K562 (cell line): ENCODE results near the gene SHISA7. TPM values are rescaled to one million over a fixed set of nuclear protein-coding genes. Genes with fewer than 3 reads are reported as not detected.
A peak's percentile ranks its signal among the peaks of the same experiment; 100 is the strongest.

ENCODE experiments used
- ATAC-seq: fragments of 200-7000 bp; cut with Tn5 transposase; 3 replicates; pipeline ENCODE4 v1.9.1; 2020; ENCODE audit warnings: moderate library complexity
- BruUV-seq: library from RNA; stranded (reverse); fragments of 400-500 nt; replicated peaks from 2 replicates; lab custom pipeline; 2021; lab: Mats Ljungman, UMichigan
- CTCF ChIA-PET: fragments of 300-600 bp; formaldehyde crosslinking; extraction: SDS; loops from one replicate; lab custom pipeline; 2021; ENCODE audit warnings: low intra/inter-chr PET ratio; lab: Yijun Ruan, JAX
- POLR2A ChIA-PET: fragments of 300-600, 350-650 bp; sonication (Branson Sonifier 250); formaldehyde crosslinking; extraction: SDS; loops from one replicate; lab custom pipeline; 2021; ENCODE audit warnings: antibody characterized with exemption, inconsistent platforms; lab: Yijun Ruan, JAX
- DNase-seq, 4 experiments: peaks; one replicate each; pipeline versions ENCODE4 v3.0.0 to v3.0.0-alpha.2; 2011 to 2018; ENCODE audit warnings: low spot score in 3 of 4, mixed read lengths in 3 of 4; ENCODE audit errors: extremely low read depth in 1 of 4
- FAIRE-seq: peaks from 2 replicates; lab custom pipeline; 2011; peaks lifted over from hg19 to GRCh38; lab: Jason Lieb, UNC
- H2AFZ ChIP-seq: 2 replicates; pipeline ENCODE4 v1.6.0; 2011; ENCODE audit warnings: low read depth, low read length, control low read depth, inconsistent platforms
- H3K27ac ChIP-seq: fragments of 200-600 bp; 3 replicates; pipeline ENCODE4 v1.8.0; 2011; ENCODE audit warnings: low read depth, mild to moderate bottlenecking, control low read depth, inconsistent platforms, low read length, moderate library complexity, mixed read lengths; ENCODE audit errors: extremely low read depth
- H3K27me3 ChIP-seq, 2 experiments: fragments of 300-600 bp in 1 of 2; 2 replicates in 1 of 2; 3 replicates in 1 of 2; pipeline versions ENCODE4 v1.6.0 to v1.8.0; 2011; ENCODE audit warnings: inconsistent platforms in 2 of 2, low read length in 2 of 2, mild to moderate bottlenecking in 1 of 2, mixed read lengths in 1 of 2, moderate library complexity in 1 of 2; ENCODE audit not compliant: control insufficient read depth in 2 of 2, insufficient read depth in 2 of 2
- H3K36me3 ChIP-seq: fragments of 300-600 bp; 3 replicates; pipeline ENCODE4 v1.8.0; 2011; ENCODE audit warnings: mild to moderate bottlenecking, low read length, inconsistent platforms; ENCODE audit not compliant: control insufficient read depth, insufficient read depth
- H3K4me1 ChIP-seq, 2 experiments: fragments of 200-600 bp in 1 of 2; replicated peaks in 1 of 2; 2 replicates in 1 of 2; 3 replicates in 1 of 2; pipeline versions ENCODE4 v1.5.1 to v1.8.0; 2011; ENCODE audit warnings: inconsistent platforms in 2 of 2, low read length in 2 of 2, mild to moderate bottlenecking in 1 of 2, mixed read lengths in 1 of 2, moderate library complexity in 1 of 2; ENCODE audit not compliant: control insufficient read depth in 2 of 2, insufficient read depth in 2 of 2
- H3K4me2 ChIP-seq: 2 replicates; pipeline ENCODE4 v1.6.1; 2011; ENCODE audit warnings: low read length, control low read depth, inconsistent platforms, mixed read lengths; ENCODE audit not compliant: insufficient read depth
- H3K4me3 ChIP-seq: fragments of 200-600 bp; sonication (generic), shearing (Covaris generic); 2 replicates; pipeline ENCODE4 v1.5.1; 2016; ENCODE audit warnings: control low read depth, inconsistent platforms
- H3K79me2 ChIP-seq: fragments of 200-600 bp; 3 replicates; pipeline ENCODE4 v1.8.0; 2011; ENCODE audit warnings: low read length, inconsistent platforms; ENCODE audit not compliant: control insufficient read depth, insufficient read depth
- H3K9ac ChIP-seq, 2 experiments: 2 replicates each; pipeline versions ENCODE4 v1.6.0 to v1.6.1; 2011; ENCODE audit warnings: low read depth in 2 of 2, low read length in 2 of 2, control low read depth in 1 of 2, inconsistent platforms in 1 of 2, mild to moderate bottlenecking in 1 of 2, mixed read lengths in 1 of 2; ENCODE audit not compliant: insufficient read depth in 1 of 2
- H3K9me1 ChIP-seq: one replicate; pipeline ENCODE4 v1.6.0; 2011; ENCODE audit warnings: inconsistent platforms, mild to moderate bottlenecking, low read length, moderate library complexity; ENCODE audit not compliant: control insufficient read depth, insufficient read depth
- H3K9me3 ChIP-seq: replicated peaks from 2 replicates; pipeline ENCODE4 v1.5.1; 2011; ENCODE audit warnings: low read depth, low read length, inconsistent platforms; ENCODE audit not compliant: control insufficient read depth, insufficient read depth
- H4K20me1 ChIP-seq: replicated peaks from 2 replicates; pipeline ENCODE4 v1.6.1; 2011; ENCODE audit warnings: low read length, inconsistent platforms, mixed read lengths; ENCODE audit not compliant: control insufficient read depth, insufficient read depth
- CHD1 ChIP-seq: fragments of 200-600 bp; sonication (generic); IDR thresholded peaks from one replicate; pipeline ENCODE4 v1.6.1; 2012; ENCODE audit warnings: mild to moderate bottlenecking, moderate library complexity, low read length, inconsistent platforms
- POLR2G ChIP-seq: fragments of 200-400 bp; formaldehyde crosslinking; IDR thresholded peaks from 2 replicates; pipeline ENCODE4 v1.6.1; 2017; ENCODE audit warnings: low read depth, mild to moderate bottlenecking, antibody characterized with exemption, low read length, moderate library complexity
- PRDM10 ChIP-seq: fragments of 450-650 bp; IDR thresholded peaks from 2 replicates; pipeline ENCODE4 v1.6.1; 2018; ENCODE audit not compliant: partially characterized antibody
- RBFOX2 ChIP-seq: fragments of 200-400 bp; formaldehyde crosslinking; IDR thresholded peaks from 2 replicates; pipeline ENCODE4 v1.6.1; 2017; ENCODE audit warnings: low read depth, mild to moderate bottlenecking, low read length, moderate library complexity
- SUPT5H ChIP-seq: fragments of 450-650 bp; IDR thresholded peaks from 2 replicates; pipeline ENCODE4 v1.6.1; 2016
- ZBTB33 ChIP-seq: sonication (generic); formaldehyde crosslinking; IDR thresholded peaks from 2 replicates; pipeline ENCODE4 v1.8.1; 2023; ENCODE audit warnings: mild to moderate bottlenecking, missing genetic modification reagents
- WGBS: fragments of 100-300 bp; shearing (Covaris generic); methylation state at CpG from one replicate; pipeline ENCODE4 v1.1.6; 2016; ENCODE audit warnings: low coverage, mixed read lengths; ENCODE audit not compliant: insufficient coverage; ENCODE audit errors: missing lambda C conversion rate; 5-methylcytosine and 5-hydroxymethylcytosine counted together
- in situ Hi-C: fragments of 300-500 bp; cut with MboI; formaldehyde crosslinking; loops from 4 replicates; pipeline ENCODE4 v1.15.0; 2018; ENCODE audit warnings: inconsistent platforms, mixed read lengths
- intact Hi-C: fragments of 100-400 bp; cut with micrococcal nuclease; formaldehyde crosslinking; loops from 2 replicates; pipeline ENCODE4 v1.14.2; 2022
- polyA plus RNA-seq, 8 experiments: library from polyadenylated mRNA; depleted of rRNA in 4 of 8; stranded (reverse) in 5 of 8; unstranded in 3 of 8; fragments of >200 nt; fragmentation: Nextera tagmentation in 2 of 8; fragmentation: Illumina TruSeq in 1 of 8; extraction: Ambion mirVana in 2 of 8; extraction: Trizol in 1 of 8; gene quantifications; 2 replicates each; pipeline versions ENCODE4 v1.2.1 to v1.2.3, GENCODE V29; 2011 to 2014; ENCODE audit warnings: inconsistent platforms in 1 of 8, missing spikeins in 1 of 8
- total RNA-seq, 7 experiments: library from RNA; depleted of rRNA in 6 of 7; stranded (reverse); fragments of >200 nt in 6 of 7; fragmentation: Illumina TruSeq in 2 of 7; extraction: Trizol in 2 of 7; gene quantifications; 2 replicates each; pipeline versions ENCODE4 v1.2.1 to v1.2.3, GENCODE V29; 2011 to 2021; ENCODE audit warnings: low replicate concordance in 1 of 7
- TF ChIP-seq, protein P1 (sequence below): fragments of 250-450 bp; sonication (Bioruptor Pico); IDR thresholded peaks from 2 replicates; pipeline ENCODE4 v1.8.0; 2021; ENCODE audit warnings: moderate library complexity, mild to moderate bottlenecking, inconsistent platforms
- TF ChIP-seq, protein P2 (sequence below): fragments of 450-650 bp; formaldehyde crosslinking; IDR thresholded peaks from 2 replicates; pipeline ENCODE4 v1.4.0; 2022; ENCODE audit warnings: missing genetic modification characterization

Gene SHISA7
- total and polyA plus RNA-seq, 9 of the 15 experiments (the other 6 are each of a cell fraction or from before 2014, with no cell fraction given), result 0.01 to 0.40 (median 0.07) TPM

DNA sequence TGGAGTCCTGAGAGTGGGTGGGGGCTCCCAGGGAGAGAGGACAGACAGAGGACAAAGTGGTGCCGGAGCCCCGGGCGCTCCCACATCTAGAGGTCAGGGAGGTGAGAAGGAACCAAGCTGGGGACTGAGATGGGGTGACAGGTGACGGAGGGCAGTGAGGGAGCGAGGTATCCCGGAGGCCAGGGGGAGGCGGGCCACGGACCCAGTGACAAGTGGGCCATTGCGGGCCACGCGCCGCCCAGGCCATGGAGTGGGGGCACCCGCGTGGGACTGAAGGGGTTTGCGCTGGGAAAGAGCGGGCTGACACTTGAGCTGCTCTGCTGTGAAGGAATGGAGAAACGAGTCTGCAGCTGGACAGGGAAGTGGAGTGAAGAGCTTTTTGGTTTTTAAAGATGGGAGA lies 35.9 kb upstream of the SHISA7 start:
- CTCF ChIA-PET, result no interaction called here
- Histone ChIP-seq H3K27me3 (no peaks in the 10 kb centered on the region), H2AFZ (no peak overlapping the region), H3K36me3 (peaks cover 26% of the 10 kb centered on the region), H3K9ac (peak overlapping the region in 1 of 2 experiments; percentile 76; a peak in 2 of 4 replicates), H3K4me3 (no peak overlapping the region), H4K20me1 (no peaks in the 10 kb centered on the region), H3K27ac (no peak overlapping the region)
- BruUV-seq, result no TSS peak
- in situ Hi-C loops, result no loop called here
- WGBS, result 70% methylated on average over 17 of the region's 17 CpGs
- intact Hi-C loops, result no loop called here
- TF ChIP-seq POLR2G (peak; percentile 48; the same call in 1 of the 2 replicates), CHD1 (no peak), SUPT5H (0 out of 2 replicates have a peak, but pooled peaks have one; percentile 9), RBFOX2 (peak; percentile 52), PRDM10 (peak; percentile 22), ZBTB33 (CRISPR knock-in tag) (peak; percentile 68; the same call in 1 of the 2 replicates)
- TF ChIP-seq, protein P1, sequence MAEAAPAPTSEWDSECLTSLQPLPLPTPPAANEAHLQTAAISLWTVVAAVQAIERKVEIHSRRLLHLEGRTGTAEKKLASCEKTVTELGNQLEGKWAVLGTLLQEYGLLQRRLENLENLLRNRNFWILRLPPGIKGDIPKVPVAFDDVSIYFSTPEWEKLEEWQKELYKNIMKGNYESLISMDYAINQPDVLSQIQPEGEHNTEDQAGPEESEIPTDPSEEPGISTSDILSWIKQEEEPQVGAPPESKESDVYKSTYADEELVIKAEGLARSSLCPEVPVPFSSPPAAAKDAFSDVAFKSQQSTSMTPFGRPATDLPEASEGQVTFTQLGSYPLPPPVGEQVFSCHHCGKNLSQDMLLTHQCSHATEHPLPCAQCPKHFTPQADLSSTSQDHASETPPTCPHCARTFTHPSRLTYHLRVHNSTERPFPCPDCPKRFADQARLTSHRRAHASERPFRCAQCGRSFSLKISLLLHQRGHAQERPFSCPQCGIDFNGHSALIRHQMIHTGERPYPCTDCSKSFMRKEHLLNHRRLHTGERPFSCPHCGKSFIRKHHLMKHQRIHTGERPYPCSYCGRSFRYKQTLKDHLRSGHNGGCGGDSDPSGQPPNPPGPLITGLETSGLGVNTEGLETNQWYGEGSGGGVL, result no peak
- TF ChIP-seq, protein P2, sequence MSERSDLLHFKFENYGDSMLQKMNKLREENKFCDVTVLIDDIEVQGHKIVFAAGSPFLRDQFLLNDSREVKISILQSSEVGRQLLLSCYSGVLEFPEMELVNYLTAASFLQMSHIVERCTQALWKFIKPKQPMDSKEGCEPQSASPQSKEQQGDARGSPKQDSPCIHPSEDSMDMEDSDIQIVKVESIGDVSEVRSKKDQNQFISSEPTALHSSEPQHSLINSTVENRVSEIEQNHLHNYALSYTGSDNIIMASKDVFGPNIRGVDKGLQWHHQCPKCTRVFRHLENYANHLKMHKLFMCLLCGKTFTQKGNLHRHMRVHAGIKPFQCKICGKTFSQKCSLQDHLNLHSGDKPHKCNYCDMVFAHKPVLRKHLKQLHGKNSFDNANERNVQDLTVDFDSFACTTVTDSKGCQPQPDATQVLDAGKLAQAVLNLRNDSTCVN (CRISPR knock-in tag), result no peak
- TF ChIP-seq, all 486 proteins: peak for 5
- DNase-seq, result peak in 2 of 4 experiments; percentile 27 to 32
- no peaks in the 10 kb centered on the region for H3K9me3 ChIP-seq
- H3K4me2 ChIP-seq, result no peak overlapping the region
- no peaks in the 10 kb centered on the region for H3K9me1 ChIP-seq
- H3K4me1 ChIP-seq, result peaks cover 20 to 55% of the 10 kb centered on the region in 2 experiments
- FAIRE-seq, result no peak
- no peak for ATAC-seq
- H3K79me2 ChIP-seq, result peaks cover 20% of the 10 kb centered on the region
- POLR2A ChIA-PET, result interaction anchor here (0.6 to 2.0 kb wide), 4 partner anchors 12 to 146 kb away, joined by 3 to 6 read pairs (median 3); partner anchors contain the start of gene ZNF784
